Esophagus muscularis mucosa (tissue), 4 donors: ENCODE measurements around the gene SNAP47.

Source experiments
- CTCF ChIP-seq, 3 experiments: fragments of 200-600 bp in 2 of 3; fragments of 450-650 bp in 1 of 3; sonication (generic) in 2 of 3; IDR thresholded peaks; one replicate each; pipeline ENCODE4 v1.5.1; 2017 to 2019; ENCODE audit warnings: antibody characterized with exemption in 3 of 3, mild to moderate bottlenecking in 2 of 3, moderate library complexity in 1 of 3
- EP300 ChIP-seq: sonication (generic); formaldehyde crosslinking; IDR thresholded peaks from one replicate; pipeline ENCODE4 v1.6.1; 2017; ENCODE audit warnings: antibody characterized with exemption
- POLR2A ChIP-seq: fragments of 450-650 bp; IDR thresholded peaks from one replicate; pipeline ENCODE4 v1.6.1; 2017; ENCODE audit warnings: antibody characterized with exemption, moderate library complexity, mild to moderate bottlenecking, low read depth
- POLR2AphosphoS5 ChIP-seq, 2 donors: sonication (generic); formaldehyde crosslinking; IDR thresholded peaks; one replicate each; pipeline ENCODE4 v1.6.1; 2017; ENCODE audit warnings: antibody characterized with exemption in 2 of 2

GRCh38 chr1:227793948-227794816, 58.9 kb downstream of the SNAP47 start:
- TF ChIP-seq CTCF (IDR thresholded peaks at IDR 0.05) (no peak), POLR2A (no peak), EP300 (no peak), POLR2AphosphoS5 (IDR thresholded peaks at IDR 0.05) (no peak)
